Neural progenitor cell (in vitro differentiated cells): ENCODE results near the gene BSN.

Experiments
- EZH2 ChIP-seq: fragments of 200-600 bp; sonication (generic); IDR thresholded peaks from 2 replicates; pipeline ENCODE4 v1.6.1; 2017; ENCODE audit warnings: antibody characterized with exemption, mild to moderate bottlenecking, moderate library complexity
- EZH2phosphoT487 ChIP-seq: fragments of 200-600 bp; sonication (generic); IDR thresholded peaks from 2 replicates; pipeline ENCODE4 v1.6.1; 2017; ENCODE audit warnings: antibody characterized with exemption
- TF ChIP-seq, protein P1 (sequence below): fragments of 200-600 bp; sonication (generic); IDR thresholded peaks from 2 replicates; pipeline ENCODE4 v1.5.1; 2017; ENCODE audit warnings: antibody characterized with exemption, mild to moderate bottlenecking

DNA sequence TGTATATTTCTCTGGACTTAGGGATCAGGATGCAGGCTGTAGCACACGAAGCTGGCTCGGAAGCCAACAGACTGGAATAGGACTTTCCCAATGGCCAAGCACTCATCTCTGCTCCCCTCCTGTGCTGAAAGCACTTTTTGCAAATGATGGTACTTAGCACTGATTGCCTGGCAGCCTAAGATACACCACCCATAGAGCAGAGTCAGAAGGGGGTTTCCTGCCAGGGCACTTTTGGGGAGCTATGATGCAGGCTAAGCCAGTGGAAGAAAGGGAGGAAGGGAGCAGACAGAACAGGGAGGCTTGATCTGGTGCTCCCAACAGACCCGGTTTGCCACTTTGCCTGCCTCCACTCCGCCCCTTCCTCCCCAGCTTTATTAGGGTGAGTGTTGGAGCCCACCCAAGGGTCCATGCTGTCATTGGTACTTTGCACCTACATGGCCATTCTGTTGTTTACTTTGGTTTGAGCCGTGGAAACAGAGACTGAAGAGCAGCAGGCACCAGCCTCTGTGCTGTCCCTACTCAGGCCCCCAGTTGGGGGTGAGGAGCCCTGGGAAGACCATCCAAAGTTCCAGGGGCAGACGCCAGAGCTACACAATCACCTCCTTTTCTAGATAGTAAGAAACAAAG, 15.9 kb downstream of the BSN start:
- TF ChIP-seq EZH2: no peak
- TF ChIP-seq, protein P1, sequence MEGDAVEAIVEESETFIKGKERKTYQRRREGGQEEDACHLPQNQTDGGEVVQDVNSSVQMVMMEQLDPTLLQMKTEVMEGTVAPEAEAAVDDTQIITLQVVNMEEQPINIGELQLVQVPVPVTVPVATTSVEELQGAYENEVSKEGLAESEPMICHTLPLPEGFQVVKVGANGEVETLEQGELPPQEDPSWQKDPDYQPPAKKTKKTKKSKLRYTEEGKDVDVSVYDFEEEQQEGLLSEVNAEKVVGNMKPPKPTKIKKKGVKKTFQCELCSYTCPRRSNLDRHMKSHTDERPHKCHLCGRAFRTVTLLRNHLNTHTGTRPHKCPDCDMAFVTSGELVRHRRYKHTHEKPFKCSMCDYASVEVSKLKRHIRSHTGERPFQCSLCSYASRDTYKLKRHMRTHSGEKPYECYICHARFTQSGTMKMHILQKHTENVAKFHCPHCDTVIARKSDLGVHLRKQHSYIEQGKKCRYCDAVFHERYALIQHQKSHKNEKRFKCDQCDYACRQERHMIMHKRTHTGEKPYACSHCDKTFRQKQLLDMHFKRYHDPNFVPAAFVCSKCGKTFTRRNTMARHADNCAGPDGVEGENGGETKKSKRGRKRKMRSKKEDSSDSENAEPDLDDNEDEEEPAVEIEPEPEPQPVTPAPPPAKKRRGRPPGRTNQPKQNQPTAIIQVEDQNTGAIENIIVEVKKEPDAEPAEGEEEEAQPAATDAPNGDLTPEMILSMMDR: no peak
- no peak for TF ChIP-seq EZH2phosphoT487
